ENCODE measurements around the gene ARPC1B.

ARPC1B gene

DNA sequence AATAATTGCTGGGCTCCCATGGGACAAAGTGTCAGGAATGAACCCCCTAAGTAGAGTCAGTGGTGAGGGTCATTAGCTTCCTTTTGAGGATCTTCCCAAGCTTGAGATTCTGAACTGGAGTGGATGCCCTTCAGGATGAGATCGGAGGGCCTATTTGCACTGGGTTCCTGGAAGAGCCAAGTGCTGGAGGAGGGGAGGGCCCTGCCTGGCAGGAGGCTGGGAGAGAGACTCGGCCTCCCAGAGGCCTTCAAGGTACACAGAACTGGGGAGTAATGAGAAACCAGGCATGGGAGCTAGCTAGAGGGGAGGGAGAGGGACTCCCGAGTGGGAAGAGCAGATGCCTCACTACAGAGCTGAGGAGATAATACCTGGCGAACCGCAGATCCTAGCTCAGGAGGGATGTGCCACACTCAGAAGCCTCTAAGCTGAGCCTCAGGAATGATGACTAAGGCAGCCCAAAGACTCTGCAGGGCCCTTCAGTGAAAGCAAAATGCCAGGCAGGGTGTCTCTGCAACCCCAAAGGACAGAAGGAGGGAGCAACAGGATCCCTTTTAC lies 24.4 kb downstream of the ARPC1B start:
- TF ChIP-seq, protein P1, sequence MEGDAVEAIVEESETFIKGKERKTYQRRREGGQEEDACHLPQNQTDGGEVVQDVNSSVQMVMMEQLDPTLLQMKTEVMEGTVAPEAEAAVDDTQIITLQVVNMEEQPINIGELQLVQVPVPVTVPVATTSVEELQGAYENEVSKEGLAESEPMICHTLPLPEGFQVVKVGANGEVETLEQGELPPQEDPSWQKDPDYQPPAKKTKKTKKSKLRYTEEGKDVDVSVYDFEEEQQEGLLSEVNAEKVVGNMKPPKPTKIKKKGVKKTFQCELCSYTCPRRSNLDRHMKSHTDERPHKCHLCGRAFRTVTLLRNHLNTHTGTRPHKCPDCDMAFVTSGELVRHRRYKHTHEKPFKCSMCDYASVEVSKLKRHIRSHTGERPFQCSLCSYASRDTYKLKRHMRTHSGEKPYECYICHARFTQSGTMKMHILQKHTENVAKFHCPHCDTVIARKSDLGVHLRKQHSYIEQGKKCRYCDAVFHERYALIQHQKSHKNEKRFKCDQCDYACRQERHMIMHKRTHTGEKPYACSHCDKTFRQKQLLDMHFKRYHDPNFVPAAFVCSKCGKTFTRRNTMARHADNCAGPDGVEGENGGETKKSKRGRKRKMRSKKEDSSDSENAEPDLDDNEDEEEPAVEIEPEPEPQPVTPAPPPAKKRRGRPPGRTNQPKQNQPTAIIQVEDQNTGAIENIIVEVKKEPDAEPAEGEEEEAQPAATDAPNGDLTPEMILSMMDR (IDR thresholded peaks at IDR 0.05; ENCODE audit: low read depth, low read length) = no peak
- DNase-seq (ENCODE audit: extremely low read depth, low read depth) = no peak

DNA sequence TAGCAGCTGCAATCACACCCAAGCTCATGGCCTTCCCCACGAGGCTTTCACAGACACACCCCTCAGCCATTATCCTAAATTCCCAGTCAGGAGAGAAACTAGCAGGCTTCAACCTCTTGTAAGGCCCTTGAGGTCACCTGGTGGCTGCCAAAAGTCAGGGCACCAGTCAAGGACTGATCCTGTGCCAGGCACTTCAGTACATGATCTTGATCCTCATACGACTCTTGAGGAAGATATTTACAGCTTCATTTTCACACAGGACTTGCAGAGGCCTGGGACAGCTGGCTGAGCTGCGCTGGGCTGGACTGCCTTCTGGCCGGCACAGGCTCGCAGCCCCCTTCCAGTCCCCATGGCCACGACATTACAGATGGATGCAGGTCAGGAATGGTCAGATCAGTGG lies 25.1 kb downstream of the ARPC1B start:
- DNase-seq (ENCODE audit: extremely low read depth, low read depth) = no peak
- TF ChIP-seq, protein P1 (IDR thresholded peaks at IDR 0.05; ENCODE audit: low read depth, low read length) = no peak

DNA sequence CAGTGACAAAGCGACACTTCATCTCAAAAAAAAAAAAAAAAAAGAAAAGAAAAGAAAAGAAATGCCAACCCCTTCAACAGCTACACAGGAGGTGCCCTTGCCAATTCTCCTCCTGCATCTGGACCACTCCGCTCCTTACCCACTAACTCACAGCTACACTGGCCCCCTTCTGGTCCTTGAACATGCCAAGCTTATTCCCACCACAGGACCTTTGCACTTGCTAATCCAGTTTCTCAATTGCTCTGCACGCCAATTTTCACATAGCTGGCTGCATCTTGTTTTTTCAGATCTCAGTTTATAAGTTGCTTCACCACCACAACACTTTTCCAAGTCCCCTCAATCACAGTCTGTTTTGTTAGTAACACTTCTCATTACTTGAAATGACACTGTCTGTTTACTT lies 28.3 kb downstream of the ARPC1B start:
- no peak for DNase-seq (ENCODE audit: extremely low read depth, low read depth)
- TF ChIP-seq, protein P1 (IDR thresholded peaks at IDR 0.05; ENCODE audit: low read depth, low read length) = no peak

DNA sequence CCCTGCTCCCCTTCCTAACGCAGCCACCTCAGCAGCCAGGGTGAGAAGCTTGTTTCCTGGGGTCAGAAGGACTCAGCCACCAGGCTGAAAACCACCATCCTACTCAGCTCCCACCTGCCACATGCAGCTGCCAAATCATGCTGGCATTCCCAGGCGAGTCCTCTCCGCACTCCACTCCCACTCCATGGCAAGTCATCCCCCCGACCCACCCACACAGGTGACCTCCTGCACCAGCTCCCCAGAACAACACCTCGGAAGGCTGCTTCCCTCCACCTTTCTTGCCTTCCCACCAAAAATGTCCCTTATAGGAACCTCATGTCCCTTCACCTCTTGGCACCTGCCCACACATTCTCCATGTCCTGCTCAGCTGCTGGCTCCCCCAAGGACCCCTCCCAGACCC lies 29.2 kb downstream of the ARPC1B start:
- TF ChIP-seq, protein P1 (IDR thresholded peaks at IDR 0.05; ENCODE audit: low read depth, low read length) = no peak

DNA sequence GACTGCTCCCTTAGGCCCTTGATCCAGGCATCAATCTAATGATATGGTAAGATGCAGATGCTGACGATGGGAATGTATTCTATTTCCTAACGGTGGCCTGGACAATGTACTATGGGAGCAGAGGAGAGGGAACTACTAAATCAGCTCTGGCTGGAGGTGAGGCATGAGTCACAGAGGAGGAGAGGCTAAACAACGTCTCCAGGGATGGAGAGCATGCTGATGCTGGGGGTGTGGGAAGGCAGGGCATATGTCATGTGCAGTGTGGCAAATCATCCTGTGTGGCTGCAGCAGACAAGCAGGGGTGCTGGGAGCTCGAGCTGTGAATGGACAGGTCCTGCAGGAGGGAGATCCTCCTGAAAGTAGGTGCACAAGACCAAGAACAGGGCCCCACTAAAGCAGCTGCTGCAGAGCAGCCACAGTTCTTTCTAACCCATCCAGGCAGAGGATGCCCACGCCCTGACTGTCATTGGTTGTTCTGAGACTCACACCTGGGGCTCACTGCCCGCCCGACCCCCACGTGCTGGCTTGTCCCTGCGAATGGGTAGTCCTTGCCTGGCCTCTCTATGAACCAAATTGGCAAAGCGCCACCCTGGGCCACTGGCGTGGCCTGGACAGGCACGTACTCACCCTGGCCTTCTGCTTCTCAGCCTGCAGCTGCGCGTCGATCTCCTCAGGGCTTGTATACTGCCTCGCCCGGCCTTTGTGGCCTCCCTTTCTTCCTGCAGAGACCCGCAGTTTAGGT lies 29.9 kb downstream of the ARPC1B start:
- DNase-seq (ENCODE audit: extremely low read depth, low read depth) = no peak
- TF ChIP-seq, protein P1 (IDR thresholded peaks at IDR 0.05; ENCODE audit: low read depth, low read length) = no peak

More for the DNA sequence above, 29.2 kb downstream of the ARPC1B start:
- no peak for DNase-seq (ENCODE audit: extremely low read depth, low read depth)

DNA sequence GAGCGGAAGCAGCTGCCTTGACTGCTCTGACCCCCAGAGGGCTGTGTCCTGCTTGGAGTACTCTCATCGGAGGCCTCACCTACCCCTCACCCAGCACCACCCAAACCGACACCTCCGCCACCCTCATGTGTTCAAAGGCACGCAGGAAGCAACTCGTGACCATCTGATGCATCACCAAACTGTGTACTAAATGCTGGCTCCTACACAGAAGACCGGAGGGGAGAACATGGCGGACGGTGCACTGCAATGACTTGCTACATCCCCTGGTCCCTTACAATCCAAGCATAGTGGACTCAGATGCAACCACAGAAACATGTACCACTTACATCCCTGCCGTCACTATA lies 30.4 kb downstream of the ARPC1B start:
- TF ChIP-seq, protein P1 (IDR thresholded peaks at IDR 0.05; ENCODE audit: low read depth, low read length) = no peak

DNA sequence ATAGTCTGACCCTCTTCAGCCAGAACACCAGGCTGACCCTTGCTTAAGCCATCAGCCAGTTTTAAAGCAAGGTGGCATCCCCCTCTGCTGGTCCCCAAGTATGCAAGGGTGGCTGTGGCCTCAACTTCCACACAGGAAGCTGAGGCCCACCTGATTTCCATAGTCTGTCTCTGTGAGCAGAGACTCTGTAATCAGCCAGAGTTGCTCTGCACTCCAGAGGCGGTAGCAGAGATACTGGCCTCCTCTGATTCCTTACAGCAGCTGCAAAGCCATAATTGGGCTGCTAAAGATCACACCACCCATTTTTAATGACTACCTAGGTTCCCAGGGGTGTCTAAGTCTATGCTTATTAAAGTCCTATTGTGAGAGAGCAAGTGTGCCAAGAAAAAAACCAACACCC lies 32.0 kb downstream of the ARPC1B start:
- TF ChIP-seq, protein P1 (IDR thresholded peaks at IDR 0.05; ENCODE audit: low read depth, low read length) = no peak
- DNase-seq (ENCODE audit: extremely low read depth, low read depth) = no peak

More for the DNA sequence above, 30.4 kb downstream of the ARPC1B start:
- DNase-seq (ENCODE audit: extremely low read depth, low read depth) = no peak
